GM12864 (cell line): ENCODE measurements around the gene LRRC59.
"Not testable (repeated sequence)": the region's sequence is repeated elsewhere in the genome, so short reads cannot be mapped to it uniquely, and the experiment has no call there.

Source experiments
- DNase-seq: peaks from one replicate; pipeline ENCODE4 v3.0.0-alpha.2; 2011; ENCODE audit warnings: low read depth
- H3K4me3 ChIP-seq: 2 replicates; pipeline ENCODE4 v1.5.1; 2011; ENCODE audit warnings: mild to moderate bottlenecking, low read depth, low read length, control low read depth
- TF ChIP-seq, protein P1 (sequence below): IDR thresholded peaks from 2 replicates; pipeline ENCODE4 v1.5.1; 2011; ENCODE audit warnings: low read depth, mild to moderate bottlenecking, moderate library complexity, low read length, control low read depth, inconsistent platforms; ENCODE audit errors: missing control alignments

LRRC59 gene

DNA sequence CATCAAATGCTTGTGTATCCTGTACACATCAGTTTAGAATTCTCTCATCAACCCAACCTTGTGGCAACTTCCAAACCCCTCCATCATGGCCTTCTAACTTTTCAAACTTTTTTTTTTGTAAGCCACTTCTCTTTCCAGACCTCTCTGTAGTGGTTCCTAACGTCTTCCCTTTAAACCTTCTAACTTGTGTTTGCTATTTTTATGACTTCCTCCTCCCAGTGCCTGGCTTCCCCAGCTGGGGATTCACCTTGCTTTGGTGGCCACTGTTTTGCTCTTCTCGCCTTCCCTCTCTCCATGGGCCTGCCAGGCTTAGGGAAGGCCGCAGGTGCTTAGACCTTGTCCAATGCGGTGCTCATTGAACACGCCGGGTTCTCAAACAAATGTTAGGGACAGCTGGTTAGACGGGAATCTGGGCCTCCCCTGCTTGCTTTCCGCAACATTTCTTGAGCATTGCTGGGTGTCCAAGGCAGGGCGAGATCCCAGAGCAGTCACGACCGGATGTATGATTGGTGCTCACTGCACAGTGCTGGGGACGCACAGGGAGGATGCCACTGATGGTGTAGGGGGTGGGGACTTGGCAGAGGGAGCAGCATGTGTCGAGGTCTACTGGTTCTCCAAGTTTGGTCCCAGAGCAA is 52.5 kb downstream of the LRRC59 start:
- DNase-seq = no peak
- TF ChIP-seq, protein P1, sequence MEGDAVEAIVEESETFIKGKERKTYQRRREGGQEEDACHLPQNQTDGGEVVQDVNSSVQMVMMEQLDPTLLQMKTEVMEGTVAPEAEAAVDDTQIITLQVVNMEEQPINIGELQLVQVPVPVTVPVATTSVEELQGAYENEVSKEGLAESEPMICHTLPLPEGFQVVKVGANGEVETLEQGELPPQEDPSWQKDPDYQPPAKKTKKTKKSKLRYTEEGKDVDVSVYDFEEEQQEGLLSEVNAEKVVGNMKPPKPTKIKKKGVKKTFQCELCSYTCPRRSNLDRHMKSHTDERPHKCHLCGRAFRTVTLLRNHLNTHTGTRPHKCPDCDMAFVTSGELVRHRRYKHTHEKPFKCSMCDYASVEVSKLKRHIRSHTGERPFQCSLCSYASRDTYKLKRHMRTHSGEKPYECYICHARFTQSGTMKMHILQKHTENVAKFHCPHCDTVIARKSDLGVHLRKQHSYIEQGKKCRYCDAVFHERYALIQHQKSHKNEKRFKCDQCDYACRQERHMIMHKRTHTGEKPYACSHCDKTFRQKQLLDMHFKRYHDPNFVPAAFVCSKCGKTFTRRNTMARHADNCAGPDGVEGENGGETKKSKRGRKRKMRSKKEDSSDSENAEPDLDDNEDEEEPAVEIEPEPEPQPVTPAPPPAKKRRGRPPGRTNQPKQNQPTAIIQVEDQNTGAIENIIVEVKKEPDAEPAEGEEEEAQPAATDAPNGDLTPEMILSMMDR = no peak
- H3K4me3 ChIP-seq = no peak overlapping the region; the same call in 1 of the 2 replicates

DNA sequence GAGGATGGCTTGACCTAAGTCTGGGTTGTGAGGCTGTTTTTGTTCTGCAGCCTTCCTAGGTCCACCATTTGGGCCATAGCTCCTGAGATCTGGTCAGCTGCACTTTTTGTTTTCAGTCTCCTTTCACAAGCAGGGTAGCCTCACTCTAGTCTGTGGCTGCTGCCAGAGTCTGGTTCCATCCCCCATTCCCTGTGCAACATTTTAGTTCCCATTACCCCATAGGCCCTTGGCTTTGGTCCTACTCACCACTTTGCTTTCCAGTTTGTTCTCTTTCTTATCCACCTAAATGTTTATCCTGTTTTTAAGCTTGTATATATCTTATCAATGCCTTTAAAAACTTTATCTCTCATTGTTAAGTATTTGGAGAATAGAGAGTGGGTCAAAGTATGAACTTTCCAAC is 57.9 kb downstream of the LRRC59 start:
- no peak for DNase-seq
- no peak overlapping the region for H3K4me3 ChIP-seq
- TF ChIP-seq, protein P1 = no peak

- DNase-seq = no peak
- TF ChIP-seq, protein P1 = no peak
- H3K4me3 ChIP-seq = no peak overlapping the region
Observed at GRCh38 chr17:50338645-50339044, 58.7 kb downstream of the LRRC59 start.

GRCh38 chr17:50337956-50338355 is 59.4 kb downstream of the LRRC59 start:
- DNase-seq = no peak
- H3K4me3 ChIP-seq = no peak overlapping the region
- TF ChIP-seq, protein P1 = no peak

- DNase-seq, H3K4me3 ChIP-seq: not testable (repeated sequence)
Observed at GRCh38 chr17:50333291-50334057, 63.8 kb downstream of the LRRC59 start.

DNA sequence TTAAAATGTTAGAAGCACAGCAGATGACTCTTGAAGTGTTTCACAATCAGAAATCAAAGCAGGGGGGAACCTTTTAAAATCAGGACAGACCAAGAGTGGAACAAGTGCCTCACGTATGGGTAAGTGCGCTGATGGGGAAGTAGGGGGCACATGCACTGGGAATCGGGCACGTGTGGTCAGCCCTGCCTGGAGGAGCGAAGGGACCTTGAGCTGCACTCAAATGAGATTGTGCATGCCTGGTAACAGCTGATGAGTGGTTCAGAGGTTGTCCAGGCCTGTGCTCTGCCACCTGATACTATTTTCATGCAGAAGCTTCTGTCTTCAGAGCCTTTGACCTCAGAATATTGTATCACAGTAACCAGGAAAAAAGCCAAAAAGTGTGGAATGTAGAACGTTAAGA is 65.1 kb downstream of the LRRC59 start:
- TF ChIP-seq, protein P1 = no peak
- H3K4me3 ChIP-seq = no peak overlapping the region
- no peak for DNase-seq
